Liver (tissue), 9 donors: ENCODE data around the gene PXYLP1. TPM values are rescaled to one million over a fixed set of nuclear protein-coding genes. Genes with fewer than 3 reads are reported as not detected.

Experiments used
- DNase-seq: peaks from one replicate; pipeline ENCODE4 v3.0.0-alpha.2; 2017; ENCODE audit warnings: low spot score
- H3K27ac ChIP-seq, 2 donors: one replicate each; pipeline ENCODE4 v1.7.0; 2013; ENCODE audit warnings: inconsistent platforms in 2 of 2, low read length in 2 of 2, control low read depth in 1 of 2, low read depth in 1 of 2, mild to moderate bottlenecking in 1 of 2
- H3K27me3 ChIP-seq, 4 donors: one replicate each; pipeline versions ENCODE4 v1.6.1 to v1.7.0; 2013; ENCODE audit warnings: low read length in 3 of 4, inconsistent platforms in 1 of 4, mild to moderate bottlenecking in 1 of 4, moderate library complexity in 1 of 4; ENCODE audit not compliant: control insufficient read depth in 4 of 4, insufficient read depth in 4 of 4
- H3K36me3 ChIP-seq, 4 donors: one replicate each; pipeline versions ENCODE4 v1.6.1 to v1.7.0; 2013; ENCODE audit warnings: low read length in 3 of 4, mild to moderate bottlenecking in 3 of 4, low read depth in 1 of 4, moderate library complexity in 1 of 4; ENCODE audit not compliant: control insufficient read depth in 4 of 4, insufficient read depth in 3 of 4
- H3K4me1 ChIP-seq, 4 donors: one replicate each; pipeline versions ENCODE4 v1.6.1 to v1.7.0; 2013; ENCODE audit warnings: low read length in 3 of 4, mild to moderate bottlenecking in 3 of 4, moderate library complexity in 1 of 4; ENCODE audit not compliant: control insufficient read depth in 4 of 4, insufficient read depth in 4 of 4
- H3K4me3 ChIP-seq, 3 donors: one replicate each; pipeline versions ENCODE4 v1.6.1 to v1.7.0; 2013; ENCODE audit warnings: low read length in 3 of 3, control low read depth in 1 of 3, low read depth in 1 of 3, mild to moderate bottlenecking in 1 of 3
- H3K9ac ChIP-seq, 2 donors: one replicate each; pipeline ENCODE4 v1.7.0; 2013; ENCODE audit warnings: low read length in 2 of 2, mild to moderate bottlenecking in 2 of 2, moderate library complexity in 2 of 2, control low read depth in 1 of 2, low read depth in 1 of 2
- H3K9me3 ChIP-seq, 4 donors: one replicate each; pipeline versions ENCODE4 v1.6.1 to v1.7.0; 2013; ENCODE audit warnings: low read length in 3 of 4; ENCODE audit not compliant: control insufficient read depth in 4 of 4
- ATF3 ChIP-seq: IDR thresholded peaks from 2 replicates; pipeline ENCODE4 v1.6.1; 2016; ENCODE audit warnings: antibody characterized with exemption
- EGR1 ChIP-seq, 2 donors: IDR thresholded peaks; 2 replicates each; pipeline ENCODE4 v1.6.1; 2016 to 2018; ENCODE audit warnings: antibody characterized with exemption in 2 of 2, low read depth in 2 of 2
- FOXA1 ChIP-seq: IDR thresholded peaks from 2 replicates; pipeline ENCODE4 v1.6.1; 2016; ENCODE audit warnings: antibody characterized with exemption
- FOXA2 ChIP-seq: IDR thresholded peaks from 2 replicates; pipeline ENCODE4 v1.6.1; 2016; ENCODE audit warnings: antibody characterized with exemption
- GABPA ChIP-seq, 2 donors: IDR thresholded peaks in 1 of 2; conservative IDR thresholded peaks in 1 of 2; 2 replicates each; pipeline ENCODE4 v1.6.1; 2016; ENCODE audit warnings: antibody characterized with exemption in 2 of 2, mild to moderate bottlenecking in 1 of 2, moderate library complexity in 1 of 2
- HNF4A ChIP-seq, 2 donors: conservative IDR thresholded peaks; 2 replicates each; pipeline ENCODE4 v1.6.1; 2016; ENCODE audit warnings: antibody characterized with exemption in 2 of 2, mild to moderate bottlenecking in 2 of 2
- JUND ChIP-seq, 2 donors: IDR thresholded peaks; 2 replicates each; pipeline ENCODE4 v1.6.1; 2016; ENCODE audit warnings: antibody characterized with exemption in 2 of 2
- MAX ChIP-seq: IDR thresholded peaks from 2 replicates; pipeline ENCODE4 v1.6.1; 2016; ENCODE audit warnings: antibody characterized with exemption
- NR2F2 ChIP-seq: IDR thresholded peaks from 2 replicates; pipeline ENCODE4 v1.6.1; 2016; ENCODE audit warnings: antibody characterized with exemption
- RXRA ChIP-seq, 2 donors: IDR thresholded peaks; 2 replicates each; pipeline ENCODE4 v1.6.1; 2017 to 2018; ENCODE audit warnings: antibody characterized with exemption in 2 of 2, mild to moderate bottlenecking in 1 of 2
- SP1 ChIP-seq: IDR thresholded peaks from 2 replicates; pipeline ENCODE4 v1.6.1; 2018; ENCODE audit warnings: antibody characterized with exemption, mild to moderate bottlenecking
- TAF1 ChIP-seq: conservative IDR thresholded peaks from 2 replicates; pipeline ENCODE4 v1.6.1; 2016; ENCODE audit warnings: antibody characterized with exemption, mild to moderate bottlenecking
- WGBS: extraction: QIAGEN DNeasy Blood & Tissue Kit; methylation state at CpG from one replicate; pipeline ENCODE4 v1.1.7; 2013; 5-methylcytosine and 5-hydroxymethylcytosine counted together
- polyA plus RNA-seq, 2 donors: library from polyadenylated mRNA; stranded (reverse) in 1 of 2; unstranded in 1 of 2; fragments of 200-250 nt in 1 of 2; fragments of >200 nt in 1 of 2; fragmentation: Nextera tagmentation in 1 of 2; extraction: Ambion mirVana in 1 of 2; gene quantifications; one replicate each; pipeline versions ENCODE4 v1.2.1 to v1.2.3, GENCODE V29; 2013 to 2015
- total RNA-seq, 2 donors: library from RNA; depleted of rRNA; stranded (reverse); fragments of >200 nt; gene quantifications; one replicate each; pipeline ENCODE4 v1.2.3, GENCODE V29; 2014
- TF ChIP-seq, protein P1 (sequence below): fragments of 150-350 bp; IDR thresholded peaks from 2 replicates; pipeline ENCODE4 v1.5.1; 2017; ENCODE audit warnings: improper control_type of control experiment, low read depth, low read length; ENCODE audit not compliant: missing input control
- donor health status: healthy.
- donor health status: healthy.
- donor health status: healthy.
- donor health status: healthy.
- donor health status: healthy.

PXYLP1 gene
- total and polyA plus RNA-seq, 4 donors, result 1.1 to 5.3 (median 3.1) TPM

- Histone ChIP-seq H3K9ac (no peak overlapping the region), H3K4me3 (no peak overlapping the region), H3K27ac (no peak overlapping the region), H3K4me1 (peaks cover 0 to 7% (median 3%) of the 10 kb centered on the region in 4 donors), H3K9me3 (no peaks in the 10 kb centered on the region), H3K27me3 (no peaks in the 10 kb centered on the region), H3K36me3 (no peaks in the 10 kb centered on the region)
- 90% methylated on average over 7 of the region's 7 CpGs for WGBS
- no peak for DNase-seq
- TF ChIP-seq, protein P1, sequence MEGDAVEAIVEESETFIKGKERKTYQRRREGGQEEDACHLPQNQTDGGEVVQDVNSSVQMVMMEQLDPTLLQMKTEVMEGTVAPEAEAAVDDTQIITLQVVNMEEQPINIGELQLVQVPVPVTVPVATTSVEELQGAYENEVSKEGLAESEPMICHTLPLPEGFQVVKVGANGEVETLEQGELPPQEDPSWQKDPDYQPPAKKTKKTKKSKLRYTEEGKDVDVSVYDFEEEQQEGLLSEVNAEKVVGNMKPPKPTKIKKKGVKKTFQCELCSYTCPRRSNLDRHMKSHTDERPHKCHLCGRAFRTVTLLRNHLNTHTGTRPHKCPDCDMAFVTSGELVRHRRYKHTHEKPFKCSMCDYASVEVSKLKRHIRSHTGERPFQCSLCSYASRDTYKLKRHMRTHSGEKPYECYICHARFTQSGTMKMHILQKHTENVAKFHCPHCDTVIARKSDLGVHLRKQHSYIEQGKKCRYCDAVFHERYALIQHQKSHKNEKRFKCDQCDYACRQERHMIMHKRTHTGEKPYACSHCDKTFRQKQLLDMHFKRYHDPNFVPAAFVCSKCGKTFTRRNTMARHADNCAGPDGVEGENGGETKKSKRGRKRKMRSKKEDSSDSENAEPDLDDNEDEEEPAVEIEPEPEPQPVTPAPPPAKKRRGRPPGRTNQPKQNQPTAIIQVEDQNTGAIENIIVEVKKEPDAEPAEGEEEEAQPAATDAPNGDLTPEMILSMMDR, result no peak
- TF ChIP-seq EGR1 (IDR thresholded peaks at IDR 0.05; ENCODE audit: low read depth in 2 of 2), result no peak
- no peak for TF ChIP-seq FOXA2
- no peak for TF ChIP-seq GABPA (IDR thresholded peaks at IDR 0.05 in 1 of 2, conservative IDR thresholded peaks at IDR 0.05 in 1 of 2)
- no peak for TF ChIP-seq HNF4A (conservative IDR thresholded peaks at IDR 0.05)
- no peak for TF ChIP-seq FOXA1
- TF ChIP-seq MAX, result no peak
These were observed 36.7 kb downstream of the PXYLP1 start for GRCh38 chr3:141268306-141268705.

- no peak overlapping the region for H3K4me3 ChIP-seq
- H3K9me3 ChIP-seq, result no peaks in the 10 kb centered on the region
- WGBS, result 94% methylated on average over 4 of the region's 4 CpGs
- no peak overlapping the region for H3K9ac ChIP-seq
- H3K27me3 ChIP-seq, result no peaks in the 10 kb centered on the region
- no peaks in the 10 kb centered on the region for H3K36me3 ChIP-seq
- no peak overlapping the region for H3K27ac ChIP-seq
- TF ChIP-seq SP1, result no peak
- TF ChIP-seq EGR1 (IDR thresholded peaks at IDR 0.05; ENCODE audit: low read depth in 2 of 2), result no peak
- no peak for TF ChIP-seq TAF1
- no peak for TF ChIP-seq FOXA2
- no peak for TF ChIP-seq RXRA (IDR thresholded peaks at IDR 0.05)
- TF ChIP-seq FOXA1, result no peak
- TF ChIP-seq GABPA (IDR thresholded peaks at IDR 0.05 in 1 of 2, conservative IDR thresholded peaks at IDR 0.05 in 1 of 2), result no peak
- TF ChIP-seq NR2F2, result no peak
- peaks cover 0 to 7% (median 3%) of the 10 kb centered on the region in 4 donors for H3K4me1 ChIP-seq
- DNase-seq, result no peak
These were observed 37.2 kb downstream of the PXYLP1 start for GRCh38 chr3:141268791-141269190.

DNA sequence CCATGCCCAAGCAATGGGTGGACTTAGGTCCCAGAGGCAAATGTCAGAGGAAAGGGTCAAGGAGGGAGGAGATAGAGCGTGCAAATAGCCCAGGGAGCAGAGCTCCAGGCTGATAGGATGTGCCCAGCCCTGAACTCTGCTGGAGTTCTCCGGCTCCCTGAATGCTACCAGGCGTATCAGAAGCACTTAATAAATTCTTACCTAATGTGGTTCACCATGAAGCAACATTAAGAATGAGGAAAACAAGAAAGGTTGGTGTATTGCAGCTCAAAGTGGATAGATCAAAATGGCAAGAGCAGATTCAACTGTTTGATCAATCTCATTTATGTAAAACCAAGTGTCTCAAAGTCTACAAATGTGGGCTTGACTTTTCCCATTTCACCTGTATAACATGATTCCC, 38.3 kb downstream of the PXYLP1 start:
- H3K9ac ChIP-seq, result no peak overlapping the region
- no peaks in the 10 kb centered on the region for H3K27me3 ChIP-seq
- peaks cover 0 to 7% (median 3%) of the 10 kb centered on the region in 4 donors for H3K4me1 ChIP-seq
- no peak overlapping the region for H3K27ac ChIP-seq
- WGBS, result 95% methylated on average over 3 of the region's 3 CpGs
- H3K4me3 ChIP-seq, result no peak overlapping the region
- TF ChIP-seq MAX (no peak), ATF3 (no peak), JUND (IDR thresholded peaks at IDR 0.05) (no peak)
- H3K36me3 ChIP-seq, result no peaks in the 10 kb centered on the region
- DNase-seq, result no peak
- no peaks in the 10 kb centered on the region for H3K9me3 ChIP-seq
